ENCODE results near the gene TMEM223.
"Not testable (repeated sequence)": the region's sequence is repeated elsewhere in the genome, so short reads cannot be mapped to it uniquely, and the experiment has no call there.

The TMEM223 gene

GRCh38 chr11:62752994-62753735, 38.6 kb downstream of the TMEM223 start:
- no peaks in the 10 kb centered on the region for H3K27me3 Mint-ChIP-seq
- no peak for DNase-seq
- peak overlapping the region; percentile 98 for H3K4me3 Mint-ChIP-seq

GRCh38 chr11:62752177-62752785, 39.5 kb downstream of the TMEM223 start:
- H3K36me3 Mint-ChIP-seq (ENCODE audit: low read depth): peaks cover 30% of the 10 kb centered on the region
- no peak for DNase-seq
- no peak overlapping the region for H3K4me3 Mint-ChIP-seq
- H3K9me3 Mint-ChIP-seq: no peaks in the 10 kb centered on the region
- H3K27ac Mint-ChIP-seq: peak overlapping the region; percentile 53
- peaks cover 37% of the 10 kb centered on the region for H3K4me1 Mint-ChIP-seq (ENCODE audit: low read depth)
- H3K27me3 Mint-ChIP-seq: no peaks in the 10 kb centered on the region

More at GRCh38 chr11:62752994-62753735, 38.6 kb downstream of the TMEM223 start:
- H3K36me3 Mint-ChIP-seq (ENCODE audit: low read depth): peaks cover 30% of the 10 kb centered on the region
- H3K4me1 Mint-ChIP-seq (ENCODE audit: low read depth): peaks cover 36% of the 10 kb centered on the region
- H3K9me3 Mint-ChIP-seq: no peaks in the 10 kb centered on the region
- peak overlapping the region; percentile 100 for H3K27ac Mint-ChIP-seq

GRCh38 chr11:62749931-62750330, 41.9 kb downstream of the TMEM223 start:
- Mint-ChIP-seq H3K4me1 (ENCODE audit: low read depth) (peaks cover 37% of the 10 kb centered on the region), H3K27ac (peak overlapping the region; percentile 70), H3K36me3 (ENCODE audit: low read depth) (peaks cover 30% of the 10 kb centered on the region)
- H3K4me3 Mint-ChIP-seq, DNase-seq, H3K27me3 Mint-ChIP-seq, H3K9me3 Mint-ChIP-seq: not testable (repeated sequence)

- H3K4me3 Mint-ChIP-seq: no peak overlapping the region
- H3K27me3 Mint-ChIP-seq: no peaks in the 10 kb centered on the region
- peaks cover 23% of the 10 kb centered on the region for H3K4me1 Mint-ChIP-seq (ENCODE audit: low read depth)
- H3K27ac Mint-ChIP-seq: no peak overlapping the region
- no peaks in the 10 kb centered on the region for H3K9me3 Mint-ChIP-seq
- no peak for DNase-seq
- peaks cover 20% of the 10 kb centered on the region for H3K36me3 Mint-ChIP-seq (ENCODE audit: low read depth)
Observed at GRCh38 chr11:62747475-62748160, 44.2 kb downstream of the TMEM223 start.

Data from activated T-cell treated with anti-CD3 and anti-CD28 coated beads, Interleukin-2, amount 50 U/mL, for 24 hours (primary cell).